Measurements from ENCODE around the gene CMSS1. TPM values are rescaled to one million over a fixed set of nuclear protein-coding genes. Genes with fewer than 3 reads are reported as not detected.
A peak's percentile ranks its signal among the peaks of the same experiment; 100 is the strongest.

The CMSS1 gene
- total RNA-seq, 1 experiment from 2014 or later: 86.3 TPM

DNA sequence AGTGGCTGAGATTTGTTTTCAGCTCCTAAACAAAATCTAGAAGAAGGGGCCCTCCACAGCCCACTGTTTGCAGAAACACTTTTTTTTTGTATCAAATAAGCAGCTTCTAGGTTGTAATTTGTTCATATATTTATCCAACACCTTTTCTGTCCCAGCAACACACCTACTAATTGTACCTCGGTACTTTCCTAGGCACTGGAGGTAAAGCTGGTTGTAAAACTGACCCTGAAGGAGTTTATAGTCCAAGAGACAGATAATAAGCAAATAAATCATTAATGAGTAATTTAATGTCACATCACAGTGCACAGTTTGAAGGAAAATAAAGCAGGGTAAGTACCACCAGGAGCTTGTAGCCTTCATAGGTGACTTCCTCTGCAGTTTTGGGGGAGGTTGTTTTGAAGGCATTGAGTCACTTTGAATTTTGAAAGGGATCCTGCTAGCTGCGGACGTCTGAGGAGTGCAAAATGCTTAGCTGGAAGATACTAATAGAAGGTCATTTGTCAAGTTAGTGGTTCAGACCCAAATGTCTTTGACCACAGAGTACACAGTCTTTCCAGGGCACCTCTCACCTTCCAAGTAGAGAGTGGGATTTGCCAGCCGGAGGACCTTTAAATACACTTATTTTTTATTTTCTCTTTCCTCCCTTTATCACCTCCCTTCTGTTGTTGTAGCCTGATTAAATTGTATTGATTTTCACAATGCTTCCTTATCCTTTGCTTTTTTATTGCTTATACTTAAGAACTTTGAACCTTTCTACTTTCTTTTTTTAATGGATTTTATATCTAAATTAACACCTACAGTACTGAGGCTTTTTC, 53.8 kb downstream of the CMSS1 start:
- DNase-seq (ENCODE audit: low read depth, low spot score): no peak
- peaks cover 15% of the 10 kb centered on the region; the same call in 1 of the 2 replicates for H3K4me1 ChIP-seq (ENCODE audit: control insufficient read depth, insufficient read depth, low read length)
- no peaks in the 10 kb centered on the region for H3K36me3 ChIP-seq (ENCODE audit: control insufficient read depth, insufficient read depth, low read length)
- H3K27ac ChIP-seq (ENCODE audit: low read length): peak overlapping the region; percentile 13; the same call in 1 of the 2 replicates
- intact Hi-C loops (cut with micrococcal nuclease; ENCODE audit: unreplicated experiment) (no loop called here), in situ Hi-C loops (cut with HindIII; ENCODE audit: low pct_unique_long_range_greater_than_20kb, low sequenced_read_pairs) (no loop called here)
- TF ChIP-seq, protein P1, sequence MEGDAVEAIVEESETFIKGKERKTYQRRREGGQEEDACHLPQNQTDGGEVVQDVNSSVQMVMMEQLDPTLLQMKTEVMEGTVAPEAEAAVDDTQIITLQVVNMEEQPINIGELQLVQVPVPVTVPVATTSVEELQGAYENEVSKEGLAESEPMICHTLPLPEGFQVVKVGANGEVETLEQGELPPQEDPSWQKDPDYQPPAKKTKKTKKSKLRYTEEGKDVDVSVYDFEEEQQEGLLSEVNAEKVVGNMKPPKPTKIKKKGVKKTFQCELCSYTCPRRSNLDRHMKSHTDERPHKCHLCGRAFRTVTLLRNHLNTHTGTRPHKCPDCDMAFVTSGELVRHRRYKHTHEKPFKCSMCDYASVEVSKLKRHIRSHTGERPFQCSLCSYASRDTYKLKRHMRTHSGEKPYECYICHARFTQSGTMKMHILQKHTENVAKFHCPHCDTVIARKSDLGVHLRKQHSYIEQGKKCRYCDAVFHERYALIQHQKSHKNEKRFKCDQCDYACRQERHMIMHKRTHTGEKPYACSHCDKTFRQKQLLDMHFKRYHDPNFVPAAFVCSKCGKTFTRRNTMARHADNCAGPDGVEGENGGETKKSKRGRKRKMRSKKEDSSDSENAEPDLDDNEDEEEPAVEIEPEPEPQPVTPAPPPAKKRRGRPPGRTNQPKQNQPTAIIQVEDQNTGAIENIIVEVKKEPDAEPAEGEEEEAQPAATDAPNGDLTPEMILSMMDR (IDR thresholded peaks at IDR 0.05): no peak
- TF ChIP-seq TCF7L2 (IDR thresholded peaks at IDR 0.05; ENCODE audit: low read depth, low read length): no peak
- no peak for TF ChIP-seq SIN3A (IDR thresholded peaks at IDR 0.05; ENCODE audit: borderline replicate concordance, insufficient read depth, low read depth, low read length)
- no peak for TF ChIP-seq POLR2AphosphoS5 (IDR thresholded peaks at IDR 0.05; ENCODE audit: low read depth, low read length)
- TF ChIP-seq, protein P2, sequence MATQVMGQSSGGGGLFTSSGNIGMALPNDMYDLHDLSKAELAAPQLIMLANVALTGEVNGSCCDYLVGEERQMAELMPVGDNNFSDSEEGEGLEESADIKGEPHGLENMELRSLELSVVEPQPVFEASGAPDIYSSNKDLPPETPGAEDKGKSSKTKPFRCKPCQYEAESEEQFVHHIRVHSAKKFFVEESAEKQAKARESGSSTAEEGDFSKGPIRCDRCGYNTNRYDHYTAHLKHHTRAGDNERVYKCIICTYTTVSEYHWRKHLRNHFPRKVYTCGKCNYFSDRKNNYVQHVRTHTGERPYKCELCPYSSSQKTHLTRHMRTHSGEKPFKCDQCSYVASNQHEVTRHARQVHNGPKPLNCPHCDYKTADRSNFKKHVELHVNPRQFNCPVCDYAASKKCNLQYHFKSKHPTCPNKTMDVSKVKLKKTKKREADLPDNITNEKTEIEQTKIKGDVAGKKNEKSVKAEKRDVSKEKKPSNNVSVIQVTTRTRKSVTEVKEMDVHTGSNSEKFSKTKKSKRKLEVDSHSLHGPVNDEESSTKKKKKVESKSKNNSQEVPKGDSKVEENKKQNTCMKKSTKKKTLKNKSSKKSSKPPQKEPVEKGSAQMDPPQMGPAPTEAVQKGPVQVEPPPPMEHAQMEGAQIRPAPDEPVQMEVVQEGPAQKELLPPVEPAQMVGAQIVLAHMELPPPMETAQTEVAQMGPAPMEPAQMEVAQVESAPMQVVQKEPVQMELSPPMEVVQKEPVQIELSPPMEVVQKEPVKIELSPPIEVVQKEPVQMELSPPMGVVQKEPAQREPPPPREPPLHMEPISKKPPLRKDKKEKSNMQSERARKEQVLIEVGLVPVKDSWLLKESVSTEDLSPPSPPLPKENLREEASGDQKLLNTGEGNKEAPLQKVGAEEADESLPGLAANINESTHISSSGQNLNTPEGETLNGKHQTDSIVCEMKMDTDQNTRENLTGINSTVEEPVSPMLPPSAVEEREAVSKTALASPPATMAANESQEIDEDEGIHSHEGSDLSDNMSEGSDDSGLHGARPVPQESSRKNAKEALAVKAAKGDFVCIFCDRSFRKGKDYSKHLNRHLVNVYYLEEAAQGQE (IDR thresholded peaks at IDR 0.05; ENCODE audit: insufficient read depth in 1 of 2, low read depth in 2 of 2, low read length in 1 of 2): no peak
- H3K4me3 ChIP-seq (ENCODE audit: low read depth in 2 of 2, low read length in 2 of 2): no peak overlapping the region
- CTCF ChIA-PET: interaction anchor here (0.6 kb wide), 1 partner anchor 17 kb away, joined by 3 read pairs; no protein-coding TSS in a partner anchor
- H3K9me3 ChIP-seq (ENCODE audit: control insufficient read depth, insufficient read depth, low read depth, low read length): no peaks in the 10 kb centered on the region
- no TSS peak for BruUV-seq (replicated peaks)
- no peaks in the 10 kb centered on the region for H3K27me3 ChIP-seq (ENCODE audit: control insufficient read depth, insufficient read depth, low read length)
- ATAC-seq: no peak
- POLR2A ChIA-PET: no interaction called here

DNA sequence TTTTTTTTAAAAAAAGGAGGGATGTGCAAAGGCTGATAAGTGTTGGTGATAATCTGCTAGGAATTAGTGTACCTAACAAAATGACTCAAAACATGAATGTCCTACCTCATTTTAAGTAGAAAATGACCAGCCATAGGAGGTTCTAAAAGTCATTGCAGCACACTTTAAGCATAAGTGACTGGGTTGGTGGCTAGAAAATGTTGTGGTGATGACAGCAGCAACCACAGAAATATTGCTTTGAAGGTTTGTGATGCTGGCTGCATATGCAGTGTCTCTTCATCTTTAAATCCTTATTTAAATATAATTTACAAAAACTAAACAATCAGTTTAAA, 55.2 kb downstream of the CMSS1 start:
- H3K4me3 ChIP-seq (ENCODE audit: low read depth in 2 of 2, low read length in 2 of 2): no peak overlapping the region
- H3K27ac ChIP-seq (ENCODE audit: low read length): no peak overlapping the region
- peaks cover 18% of the 10 kb centered on the region; the same call in 1 of the 2 replicates for H3K4me1 ChIP-seq (ENCODE audit: control insufficient read depth, insufficient read depth, low read length)
- DNase-seq (ENCODE audit: low read depth, low spot score) (no peak), ATAC-seq (no peak)
- no peaks in the 10 kb centered on the region for H3K9me3 ChIP-seq (ENCODE audit: control insufficient read depth, insufficient read depth, low read depth, low read length)
- BruUV-seq (replicated peaks): no TSS peak
- H3K36me3 ChIP-seq (ENCODE audit: control insufficient read depth, insufficient read depth, low read length): no peaks in the 10 kb centered on the region
- no peaks in the 10 kb centered on the region for H3K27me3 ChIP-seq (ENCODE audit: control insufficient read depth, insufficient read depth, low read length)
- in situ Hi-C loops (cut with HindIII; ENCODE audit: low pct_unique_long_range_greater_than_20kb, low sequenced_read_pairs): no loop called here
- POLR2A ChIA-PET: no interaction called here
- intact Hi-C loops (cut with micrococcal nuclease; ENCODE audit: unreplicated experiment): no loop called here
- TF ChIP-seq POLR2AphosphoS5 (IDR thresholded peaks at IDR 0.05; ENCODE audit: low read depth, low read length): no peak
- TF ChIP-seq, protein P1 (IDR thresholded peaks at IDR 0.05): no peak
- TF ChIP-seq SIN3A (IDR thresholded peaks at IDR 0.05; ENCODE audit: borderline replicate concordance, insufficient read depth, low read depth, low read length): no peak
- TF ChIP-seq, protein P2 (IDR thresholded peaks at IDR 0.05; ENCODE audit: insufficient read depth in 1 of 2, low read depth in 2 of 2, low read length in 1 of 2): no peak
- no peak for TF ChIP-seq TCF7L2 (IDR thresholded peaks at IDR 0.05; ENCODE audit: low read depth, low read length)
- CTCF ChIA-PET: no interaction called here
